NCI-H446 (cell line): Measurements from ENCODE around the gene NCAN.
"Not testable (repeated sequence)": the region's sequence is repeated elsewhere in the genome, so short reads cannot be mapped to it uniquely, and the experiment has no call there.

ENCODE experiments used
- DNase-seq, 2 experiments: peaks; one replicate each; lab custom pipeline; 2025; lab: John Stamatoyannopoulos, UW

The NCAN gene

GRCh38 chr19:19193926-19194325 is 17.8 kb upstream of the NCAN start:
- DNase-seq = no peak

- DNase-seq = no peak
Observed at GRCh38 chr19:19201697-19202630, 9.8 kb upstream of the NCAN start.

DNA sequence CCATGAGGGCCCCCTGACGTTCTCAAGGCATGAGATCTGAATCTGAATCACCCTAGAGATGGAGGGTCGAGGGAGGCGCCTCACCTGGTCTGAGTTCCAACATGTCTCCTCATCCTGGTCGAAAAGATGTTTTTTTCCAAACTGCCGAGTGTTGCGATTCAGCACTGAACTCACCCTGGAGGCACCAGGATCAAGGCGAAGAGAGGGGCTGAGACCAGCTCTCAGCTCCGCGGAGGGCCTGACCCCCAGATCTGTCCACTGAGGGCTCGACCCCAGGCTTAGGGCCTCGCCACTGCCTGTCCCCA is 9.1 kb upstream of the NCAN start:
- DNase-seq = no peak

GRCh38 chr19:19203012-19203856 is 8.5 kb upstream of the NCAN start, which contains the start of gene NR2C2AP:
NR2C2AP (minus strand) TSS chr19:19203414; CDS start chr19:19203060, 354 bp downstream.
- DNase-seq = peak; percentile 94 to 97

GRCh38 chr19:19204181-19204580 is 7.6 kb upstream of the NCAN start:
- no peak for DNase-seq

DNA sequence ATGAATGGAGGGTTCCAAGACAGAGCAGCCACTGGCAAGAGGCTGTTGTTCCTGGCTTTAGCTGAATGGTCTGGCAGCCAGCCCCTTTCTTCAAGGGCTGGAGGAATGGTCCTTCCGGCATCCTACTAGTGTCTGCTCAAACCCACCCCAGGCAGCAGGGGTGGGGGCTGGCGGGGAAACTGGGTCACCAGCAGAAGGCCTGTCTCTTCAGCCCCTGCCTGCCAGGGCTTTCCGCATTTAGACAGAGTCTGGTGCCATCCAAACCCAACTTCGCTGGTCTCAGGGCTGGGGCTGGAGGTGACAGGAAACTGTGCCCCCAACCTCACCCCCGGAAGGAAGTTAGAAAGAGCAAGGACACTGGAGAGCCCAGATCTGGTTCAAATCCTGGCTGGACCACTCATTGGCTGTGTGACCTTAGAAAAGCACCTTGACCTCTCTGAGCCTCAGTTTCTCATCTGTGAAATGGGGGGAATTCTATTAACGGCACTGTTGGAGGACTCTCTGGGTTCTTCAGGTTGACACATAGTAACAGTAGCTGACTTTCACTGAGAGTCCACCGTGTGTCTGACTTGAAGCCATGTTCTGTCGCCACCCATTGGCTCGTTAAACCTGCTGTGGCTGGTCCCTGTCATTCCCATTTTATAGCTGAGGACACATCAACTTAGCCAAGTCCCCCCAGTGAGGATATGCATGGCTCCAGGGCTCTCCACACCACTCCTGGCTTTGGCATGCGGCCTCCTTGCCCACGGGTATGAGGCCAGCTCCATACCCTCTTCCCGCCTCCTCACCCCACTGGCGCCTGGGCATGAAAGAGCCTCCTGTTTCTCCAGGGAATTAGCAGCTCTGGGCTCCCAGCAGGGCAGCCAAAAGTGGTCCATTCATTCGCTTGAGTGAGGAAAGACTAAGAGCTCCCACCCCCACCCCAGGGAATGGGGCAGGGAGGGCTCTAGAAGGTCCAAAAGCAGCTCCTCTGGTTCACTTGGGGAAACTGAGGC is 6.0 kb upstream of the NCAN start:
- DNase-seq = no peak

GRCh38 chr19:19206938-19207337 is 4.8 kb upstream of the NCAN start:
- DNase-seq = no peak

- DNase-seq = peak in 1 of 2 experiments; percentile 26
Observed at GRCh38 chr19:19207637-19208572, 3.9 kb upstream of the NCAN start.

GRCh38 chr19:19209372-19209771 is 2.4 kb upstream of the NCAN start:
- DNase-seq = no peak

GRCh38 chr19:19212916-19213315 is 1.2 kb downstream of the NCAN start:
- DNase-seq = no peak

DNA sequence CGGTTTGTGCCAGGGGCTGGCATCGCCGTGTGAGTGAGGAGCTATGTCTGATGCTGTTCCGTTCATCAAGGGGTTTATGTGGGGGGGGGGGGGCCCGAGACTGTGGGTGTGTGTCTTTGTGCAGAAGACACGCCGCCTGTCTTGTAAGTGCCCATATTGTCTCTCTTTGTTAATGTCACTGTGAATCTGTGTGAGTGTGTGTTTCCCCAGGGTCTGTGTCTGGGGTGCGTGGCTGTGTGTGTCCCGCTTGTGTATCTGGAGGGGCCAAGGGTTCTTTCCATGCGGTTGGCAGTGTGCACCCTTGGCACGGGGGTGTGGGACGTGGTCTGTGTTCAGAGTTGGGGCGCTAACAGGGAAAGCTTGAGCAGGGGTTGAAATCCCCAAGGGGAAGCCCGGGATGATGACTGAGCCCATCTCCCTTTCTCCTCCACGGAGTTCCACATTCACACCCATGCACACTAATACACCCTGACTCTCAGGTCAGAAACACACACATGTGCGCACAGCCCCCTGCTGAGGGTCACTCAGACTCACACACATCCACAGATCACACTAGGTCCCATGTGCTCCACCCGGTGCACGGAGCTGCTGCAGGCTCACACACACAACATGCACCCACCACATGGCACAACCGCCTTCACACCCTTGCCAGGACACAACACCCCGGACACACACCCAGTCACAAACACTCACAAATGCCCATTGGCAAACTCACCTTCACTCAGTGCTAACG is 1.8 kb downstream of the NCAN start:
- DNase-seq = no peak

GRCh38 chr19:19214159-19214490 is 2.4 kb downstream of the NCAN start:
- no peak for DNase-seq

DNA sequence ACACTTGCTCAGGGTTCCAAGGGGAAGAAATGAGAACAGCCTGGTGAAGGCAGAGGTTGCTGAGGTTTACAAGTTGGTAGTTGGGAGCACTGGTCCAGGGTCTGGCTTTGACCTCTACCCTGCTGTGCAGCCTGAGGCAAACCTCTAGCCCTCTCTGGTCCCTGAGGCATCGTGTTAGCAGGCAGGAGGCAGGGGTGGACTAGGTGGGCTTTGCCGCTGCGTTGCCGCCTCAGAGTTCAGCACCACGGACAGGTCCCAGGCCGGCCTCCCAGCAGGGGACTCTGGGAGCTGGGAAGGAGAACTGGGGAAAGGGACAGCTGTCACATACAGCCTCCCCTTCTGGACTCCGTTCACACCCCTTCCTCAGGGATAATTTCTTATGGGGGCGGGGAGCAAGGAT is 3.1 kb downstream of the NCAN start:
- DNase-seq = no peak

DNA sequence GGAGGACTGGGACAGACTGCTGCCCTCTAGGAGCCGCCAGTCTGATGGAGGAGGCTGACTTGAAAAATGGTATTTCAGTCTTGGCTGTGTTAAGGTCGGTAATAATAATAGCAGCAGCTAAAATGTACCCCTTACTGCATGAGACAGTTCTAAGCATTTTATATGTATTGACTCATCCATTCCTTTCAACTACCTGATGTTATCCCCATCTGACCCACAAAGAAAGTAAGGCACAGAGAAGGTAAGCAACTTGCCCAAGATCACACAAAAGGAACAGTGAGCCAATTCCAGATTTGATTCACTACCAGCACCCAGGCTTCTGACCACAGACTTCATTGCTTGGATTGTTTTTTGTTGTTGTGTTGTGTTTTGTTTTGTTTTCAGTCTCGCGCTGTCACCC is 4.0 kb downstream of the NCAN start:
- DNase-seq = no peak

GRCh38 chr19:19217099-19217498 is 5.3 kb downstream of the NCAN start:
- peak in 1 of 2 experiments; percentile 62 for DNase-seq

GRCh38 chr19:19218911-19219310 is 7.2 kb downstream of the NCAN start:
- no peak for DNase-seq

- not testable (repeated sequence) for DNase-seq
Observed at GRCh38 chr19:19221000-19221399, 9.2 kb downstream of the NCAN start.

GRCh38 chr19:19223060-19223459 is 11.3 kb downstream of the NCAN start:
- no peak for DNase-seq

DNA sequence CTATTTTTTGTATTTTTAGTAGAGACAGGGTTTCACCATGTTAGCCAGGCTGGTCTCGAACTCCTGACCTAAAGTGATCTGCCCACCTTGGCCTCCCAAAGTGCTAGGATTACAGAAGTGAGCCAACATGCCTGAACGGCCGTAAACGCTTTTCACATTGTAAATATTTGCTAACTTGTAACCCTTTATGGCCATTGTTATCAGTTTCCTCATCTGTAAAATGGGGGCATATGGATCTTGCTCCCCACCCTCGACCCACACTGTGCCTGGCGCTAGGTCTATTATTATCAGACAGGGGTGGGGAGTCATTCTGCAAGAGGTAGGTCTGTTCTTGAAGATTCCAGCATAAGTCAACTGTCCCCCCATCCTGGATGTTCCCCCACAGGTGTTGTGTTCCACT is 11.9 kb downstream of the NCAN start:
- DNase-seq = no peak
